22Rv1 (cell line): Measurements from ENCODE around the gene YWHAB.

Experiments used
- H3K27ac ChIP-seq: fragments of 450-650 bp; 2 replicates; pipeline ENCODE4 v1.5.1; 2017
- ZFX ChIP-seq: fragments of 450-650 bp; IDR thresholded peaks from 2 replicates; pipeline ENCODE4 v1.6.1; 2017; ENCODE audit warnings: antibody characterized with exemption, borderline replicate concordance
- TF ChIP-seq, protein P1 (sequence below): fragments of 450-650 bp; IDR thresholded peaks from 2 replicates; pipeline ENCODE4 v1.5.1; 2017; ENCODE audit warnings: mild to moderate bottlenecking

YWHAB gene

DNA sequence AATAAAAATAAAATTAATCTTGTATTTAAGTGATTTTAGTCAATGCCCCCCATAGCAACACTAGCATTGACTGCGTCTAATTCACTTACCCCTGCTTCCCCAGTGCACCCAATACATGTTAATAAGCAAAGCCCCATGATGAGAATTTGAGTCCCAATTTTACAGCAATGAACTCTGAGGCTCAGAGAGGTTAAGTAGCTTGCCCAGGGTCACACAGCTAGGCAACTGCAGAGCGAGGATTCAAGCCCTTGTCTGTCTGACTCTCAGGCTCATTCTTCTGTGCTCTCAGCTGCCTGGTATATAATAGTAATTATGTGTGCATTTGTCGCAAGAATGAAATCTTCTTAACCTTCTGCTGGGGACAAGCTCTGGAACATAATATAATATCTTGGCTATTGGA lies 32.8 kb downstream of the YWHAB start:
- no peak for TF ChIP-seq ZFX
- TF ChIP-seq, protein P1, sequence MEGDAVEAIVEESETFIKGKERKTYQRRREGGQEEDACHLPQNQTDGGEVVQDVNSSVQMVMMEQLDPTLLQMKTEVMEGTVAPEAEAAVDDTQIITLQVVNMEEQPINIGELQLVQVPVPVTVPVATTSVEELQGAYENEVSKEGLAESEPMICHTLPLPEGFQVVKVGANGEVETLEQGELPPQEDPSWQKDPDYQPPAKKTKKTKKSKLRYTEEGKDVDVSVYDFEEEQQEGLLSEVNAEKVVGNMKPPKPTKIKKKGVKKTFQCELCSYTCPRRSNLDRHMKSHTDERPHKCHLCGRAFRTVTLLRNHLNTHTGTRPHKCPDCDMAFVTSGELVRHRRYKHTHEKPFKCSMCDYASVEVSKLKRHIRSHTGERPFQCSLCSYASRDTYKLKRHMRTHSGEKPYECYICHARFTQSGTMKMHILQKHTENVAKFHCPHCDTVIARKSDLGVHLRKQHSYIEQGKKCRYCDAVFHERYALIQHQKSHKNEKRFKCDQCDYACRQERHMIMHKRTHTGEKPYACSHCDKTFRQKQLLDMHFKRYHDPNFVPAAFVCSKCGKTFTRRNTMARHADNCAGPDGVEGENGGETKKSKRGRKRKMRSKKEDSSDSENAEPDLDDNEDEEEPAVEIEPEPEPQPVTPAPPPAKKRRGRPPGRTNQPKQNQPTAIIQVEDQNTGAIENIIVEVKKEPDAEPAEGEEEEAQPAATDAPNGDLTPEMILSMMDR, result no peak
- H3K27ac ChIP-seq, result no peak overlapping the region

- TF ChIP-seq, protein P1, result no peak
- no peak for TF ChIP-seq ZFX
Measured at GRCh38 chr20:44918761-44919160, 33.3 kb downstream of the YWHAB start.

GRCh38 chr20:44921447-44921846 lies 35.9 kb downstream of the YWHAB start:
- no peak overlapping the region for H3K27ac ChIP-seq
- TF ChIP-seq, protein P1, result no peak
- no peak for TF ChIP-seq ZFX

More at GRCh38 chr20:44918761-44919160, 33.3 kb downstream of the YWHAB start:
- H3K27ac ChIP-seq, result no peak overlapping the region

DNA sequence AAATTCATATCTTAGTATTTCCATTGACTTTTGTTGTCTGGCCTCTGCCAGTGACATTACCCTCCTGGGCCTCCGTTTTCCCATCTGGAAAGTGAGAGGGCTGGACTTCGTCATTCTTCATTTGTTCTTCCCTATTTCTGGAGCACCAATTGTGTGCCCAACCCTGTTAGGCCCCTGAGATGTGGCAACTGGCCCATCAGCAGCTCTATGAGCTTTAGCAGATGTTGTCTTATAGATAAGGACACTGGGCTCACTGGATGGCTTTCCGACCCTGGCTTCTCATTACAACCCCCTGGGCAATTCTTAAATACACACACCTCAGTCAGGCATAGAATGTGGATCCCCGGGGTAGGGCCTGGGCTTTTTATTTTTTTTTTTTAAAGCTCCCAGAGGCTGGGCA lies 39.0 kb downstream of the YWHAB start:
- TF ChIP-seq, protein P1, result no peak
- TF ChIP-seq ZFX, result no peak
- no peak overlapping the region for H3K27ac ChIP-seq

- H3K27ac ChIP-seq, result no peak overlapping the region
- no peak for TF ChIP-seq ZFX
- TF ChIP-seq, protein P1, result no peak
Measured at GRCh38 chr20:44928595-44928994, 43.1 kb downstream of the YWHAB start.

DNA sequence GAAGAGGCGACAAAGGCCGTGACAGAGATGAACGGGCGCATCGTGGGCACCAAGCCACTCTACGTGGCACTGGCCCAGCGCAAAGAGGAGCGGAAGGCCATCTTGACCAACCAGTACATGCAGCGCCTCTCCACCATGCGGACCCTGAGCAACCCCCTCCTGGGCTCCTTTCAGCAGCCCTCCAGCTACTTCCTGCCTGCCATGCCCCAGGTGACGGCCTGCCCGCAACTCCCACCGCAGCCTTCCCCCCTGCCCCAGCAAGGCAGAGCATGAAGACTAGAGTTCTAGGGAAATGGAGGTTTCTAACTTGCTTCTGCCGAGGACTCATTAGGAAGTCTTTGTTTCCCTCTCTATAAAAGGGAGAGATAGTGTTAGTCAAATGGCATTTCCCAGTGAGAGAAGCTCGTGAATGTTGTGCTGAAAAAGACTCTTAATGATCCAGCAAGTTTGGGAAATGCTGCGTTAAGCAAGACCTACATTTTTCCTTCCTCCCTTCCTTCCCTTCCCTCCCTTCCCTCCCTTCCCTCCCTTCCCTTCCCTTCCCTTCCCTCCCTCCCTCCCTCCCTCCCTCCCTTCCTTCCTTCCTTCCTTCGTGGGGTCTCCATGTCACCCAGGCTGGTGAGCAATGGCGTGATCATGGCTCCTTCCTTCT lies 45.1 kb downstream of the YWHAB start:
- H3K27ac ChIP-seq, result no peak overlapping the region
- TF ChIP-seq, protein P1, result no peak
- TF ChIP-seq ZFX, result no peak

DNA sequence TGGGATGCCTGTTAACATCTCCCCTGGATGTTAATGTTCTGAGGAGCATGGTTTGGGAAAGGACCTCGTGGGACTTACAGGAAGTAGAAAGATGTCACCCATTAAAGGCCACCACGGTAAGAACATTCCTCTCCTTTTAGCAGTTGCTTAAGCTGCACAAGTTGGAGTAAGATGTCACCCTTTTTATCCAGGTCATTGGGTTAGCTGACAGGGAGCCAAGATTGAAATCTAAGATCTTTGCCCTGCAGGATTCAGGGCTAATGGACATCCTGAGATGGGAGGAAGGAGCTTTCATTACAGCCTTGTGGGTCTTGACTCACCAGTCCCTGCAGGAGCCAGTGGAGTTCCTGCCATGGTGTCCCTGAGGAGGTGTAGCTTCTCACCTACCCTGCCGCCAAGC lies 46.4 kb downstream of the YWHAB start:
- H3K27ac ChIP-seq, result no peak overlapping the region
- no peak for TF ChIP-seq ZFX
- TF ChIP-seq, protein P1, result no peak
